Umbilical cord (tissue), 2 donors: ENCODE results near the gene OVOL2. TPM values are rescaled to one million over a fixed set of nuclear protein-coding genes. Genes with fewer than 3 reads are reported as not detected.

Source experiments
- DNase-seq: peaks from one replicate; pipeline ENCODE4 v3.0.0-alpha.2; 2015; ENCODE audit warnings: low spot score
- total RNA-seq: library from RNA; depleted of rRNA; stranded (reverse); fragments of >200 nt; gene quantifications from one replicate; pipeline ENCODE4 v1.2.3, GENCODE V29; 2014; ENCODE audit warnings: low replicate concordance; ENCODE audit not compliant: insufficient read depth

Gene OVOL2
- total RNA-seq, 1 donor from 2014 or later: not detected

DNA sequence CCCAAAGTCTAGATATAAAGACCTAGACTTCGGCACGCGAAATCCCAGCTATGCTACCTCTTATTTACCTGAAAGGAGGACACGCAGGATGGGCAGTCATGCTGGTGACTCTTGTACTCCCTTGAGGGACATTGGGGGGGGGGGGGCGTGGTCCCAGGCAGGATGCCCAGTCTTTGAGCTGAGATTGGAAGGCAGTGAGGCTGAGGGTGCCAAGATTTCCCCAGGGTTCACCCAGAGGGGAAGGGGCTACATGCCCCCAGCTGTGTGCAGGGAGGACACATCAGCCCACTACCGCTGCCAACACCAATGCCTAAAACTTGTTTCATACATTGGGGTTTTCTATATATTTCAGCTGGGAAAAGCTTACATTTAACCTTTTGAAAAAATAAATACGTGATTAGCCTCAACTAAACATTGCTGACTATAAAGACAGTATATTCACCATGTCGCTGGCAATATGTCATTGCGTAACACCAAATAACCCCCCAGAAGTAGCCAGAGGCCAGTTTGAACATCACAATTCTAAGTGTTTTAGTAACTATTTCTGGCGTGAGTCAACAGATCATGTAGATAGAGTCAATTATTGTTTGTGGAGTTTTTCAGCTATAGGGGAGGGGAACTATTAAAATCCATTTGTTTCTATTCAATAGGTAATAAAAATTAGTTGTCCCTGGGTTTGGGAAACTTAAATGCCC lies 67.3 kb downstream of the OVOL2 start:
- DNase-seq: no peak

DNA sequence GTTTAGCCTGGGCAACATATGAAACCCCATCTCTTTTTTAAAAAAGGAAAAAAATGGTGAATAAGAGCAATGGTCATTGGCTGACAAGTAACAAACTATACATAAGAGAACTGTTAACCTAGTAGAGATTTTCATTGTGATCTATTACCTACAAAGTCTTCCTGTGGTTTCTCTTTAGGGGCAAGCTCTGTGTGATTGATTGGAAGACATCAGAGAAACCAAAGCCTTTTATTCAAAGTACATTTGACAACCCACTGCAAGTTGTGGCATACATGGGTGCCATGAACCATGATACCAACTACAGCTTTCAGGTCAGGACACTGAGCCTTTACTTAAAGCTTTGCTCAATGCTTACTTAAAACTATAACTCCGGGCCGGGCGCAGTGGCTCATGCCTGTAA lies 69.7 kb downstream of the OVOL2 start:
- DNase-seq: no peak

DNA sequence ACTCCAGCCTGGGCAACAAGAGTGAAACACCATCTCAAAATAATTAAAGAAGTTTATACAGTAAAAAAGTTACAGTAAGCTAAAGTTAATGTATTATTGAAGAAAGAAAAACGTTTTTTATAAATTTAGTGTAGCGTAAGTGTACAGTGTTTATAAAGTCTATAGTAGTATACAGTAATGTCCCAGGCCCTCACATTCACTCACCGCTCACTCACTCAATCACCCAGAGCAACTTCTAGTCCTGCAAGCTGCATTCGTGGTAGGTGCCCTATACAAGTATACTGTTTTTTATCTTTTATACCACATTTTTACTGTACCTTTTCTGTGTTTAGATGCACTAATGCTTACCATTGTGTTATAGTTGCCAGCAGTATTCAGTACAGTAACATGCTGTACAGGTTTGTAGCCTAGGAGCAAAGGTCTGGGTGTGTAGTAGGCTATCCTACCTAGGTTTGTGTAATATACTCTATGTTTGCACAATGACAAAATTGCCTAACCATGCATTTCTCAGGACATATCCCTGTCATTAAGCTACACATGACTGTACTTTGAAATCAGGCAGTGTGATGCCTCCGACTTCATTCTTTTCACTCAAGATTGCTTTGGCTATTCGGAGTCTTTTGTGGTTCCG lies 72.2 kb downstream of the OVOL2 start:
- no peak for DNase-seq

DNA sequence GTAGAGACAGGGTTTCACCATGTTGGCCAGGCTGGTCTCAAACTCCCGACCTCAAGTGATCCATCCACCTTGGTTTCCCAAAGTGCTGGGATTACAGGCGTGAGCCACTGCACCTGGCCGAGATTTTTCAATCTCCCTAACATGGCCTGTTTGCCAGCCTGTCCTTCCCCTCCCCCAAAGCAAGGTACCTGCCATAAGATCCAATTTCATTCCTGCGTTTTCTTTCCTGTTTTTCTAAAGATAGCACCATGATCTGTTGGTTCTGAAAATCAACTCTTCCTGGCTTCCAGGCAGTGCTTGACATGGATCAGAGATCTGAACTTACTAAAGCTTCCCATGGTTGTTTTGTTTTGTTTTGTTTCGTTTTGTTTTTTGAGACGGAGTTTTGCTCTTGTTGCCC lies 81.4 kb downstream of the OVOL2 start:
- DNase-seq: no peak

Other genes starting within 250 kb of the OVOL2 start
- gene SNX5, start 89.1 kb downstream of the OVOL2 start, total RNA-seq: 118 TPM
- 3.9 TPM for gene MGME1, start 88.9 kb downstream of the OVOL2 start, total RNA-seq
- 9.4 TPM for gene KAT14, start 79.9 kb upstream of the OVOL2 start, total RNA-seq
- gene PET117, start 79.9 kb upstream of the OVOL2 start, total RNA-seq: 12.3 TPM
- 12.3 TPM for gene ZNF133, start 230.6 kb upstream of the OVOL2 start, total RNA-seq